ENCODE results near the gene ADAMTSL2. TPM values are rescaled to one million over a fixed set of nuclear protein-coding genes. Genes with fewer than 3 reads are reported as not detected.

Gene ADAMTSL2
- total and polyA plus RNA-seq, 12 donors: 1.00 to 138 (median 56.8) TPM

GRCh38 chr9:133529457-133529856 lies 5.0 kb upstream of the ADAMTSL2 start:
- Histone ChIP-seq H3K27ac (no peak overlapping the region), H3K27me3 (no peaks in the 10 kb centered on the region), H3K4me3 (no peak overlapping the region), H3K9me3 (replicated peaks in 1 of 3) (no peaks in the 10 kb centered on the region), H3K4me1 (replicated peaks in 1 of 2) (peaks cover 4 to 27% of the 10 kb centered on the region in 2 donors), H3K36me3 (replicated peaks in 1 of 2) (no peaks in the 10 kb centered on the region)
- intact Hi-C loops (cut with DNase I): loop anchor here in 1 of 2 donors (5.0 kb wide), 1 partner anchor 188 kb away; no protein-coding TSS in a partner anchor
- no peak for DNase-seq
- WGBS, 4 donors: 77 to 89% (median 83%) methylated on average over 2 to 7 of the region's 7 CpGs
- TF ChIP-seq CTCF (IDR thresholded peaks at IDR 0.05) (no peak), POLR2A (IDR thresholded peaks at IDR 0.05) (no peak)

- Histone ChIP-seq H3K4me1 (replicated peaks in 1 of 2) (peaks cover 4 to 31% of the 10 kb centered on the region in 2 donors), H3K4me3 (no peak overlapping the region), H3K27ac (no peak overlapping the region), H3K36me3 (replicated peaks in 1 of 2) (no peaks in the 10 kb centered on the region), H3K9me3 (replicated peaks in 1 of 3) (no peaks in the 10 kb centered on the region), H3K27me3 (peaks cover 4% of the 10 kb centered on the region)
- TF ChIP-seq POLR2A (IDR thresholded peaks at IDR 0.05) (no peak), CTCF (IDR thresholded peaks at IDR 0.05) (no peak)
- no peak for DNase-seq
- intact Hi-C loops (cut with DNase I): loop anchor here (5.0 to 10.0 kb wide), 2 partner anchors 187 to 195 kb away; no protein-coding TSS in a partner anchor
- WGBS, 4 donors: 65 to 90% (median 86%) methylated on average over 5 to 7 of the region's 7 CpGs
Observed at GRCh38 chr9:133529874-133530273, 4.6 kb upstream of the ADAMTSL2 start.

GRCh38 chr9:133531293-133531692 lies 3.2 kb upstream of the ADAMTSL2 start:
- Histone ChIP-seq H3K27me3 (peaks cover 4% of the 10 kb centered on the region), H3K4me3 (no peak overlapping the region), H3K4me1 (replicated peaks in 1 of 2) (peaks cover 11 to 35% of the 10 kb centered on the region in 2 donors), H3K27ac (no peak overlapping the region), H3K36me3 (replicated peaks in 1 of 2) (no peaks in the 10 kb centered on the region), H3K9me3 (replicated peaks in 1 of 3) (no peaks in the 10 kb centered on the region)
- intact Hi-C loops (cut with DNase I): loop anchor here in 1 of 2 donors (10.0 kb wide), 1 partner anchor 194 kb away; no protein-coding TSS in a partner anchor
- TF ChIP-seq CTCF (IDR thresholded peaks at IDR 0.05): no peak
- TF ChIP-seq POLR2A (IDR thresholded peaks at IDR 0.05): no peak
- 49 to 83% (median 69%) methylated on average over 4 to 9 of the region's 9 CpGs for WGBS, 4 donors
- DNase-seq: no peak

- H3K36me3 ChIP-seq (replicated peaks in 1 of 2): no peaks in the 10 kb centered on the region
- TF ChIP-seq CTCF (IDR thresholded peaks at IDR 0.05) (peak in 5 of 6 experiments; percentile 16 to 84 (median 62)), POLR2A (IDR thresholded peaks at IDR 0.05) (no peak)
- H3K27ac ChIP-seq: peak overlapping the region in 2 of 5 donors; percentile 71 to 85
- peaks cover 4% of the 10 kb centered on the region for H3K27me3 ChIP-seq
- WGBS, 4 donors: 61 to 81% (median 75%) methylated on average over 14 to 20 of the region's 20 CpGs
- no peaks in the 10 kb centered on the region for H3K9me3 ChIP-seq (replicated peaks in 1 of 3)
- peak; percentile 52 to 89 (median 69) for DNase-seq
- peaks cover 7 to 29% of the 10 kb centered on the region in 2 donors for H3K4me1 ChIP-seq (replicated peaks in 1 of 2)
- no peak overlapping the region for H3K4me3 ChIP-seq
- intact Hi-C loops (cut with DNase I): loop anchor here in 1 of 2 donors (10.0 kb wide), 1 partner anchor 192 kb away; no protein-coding TSS in a partner anchor
Observed at GRCh38 chr9:133532937-133533668, 1.4 kb upstream of the ADAMTSL2 start.
